ENCODE measurements around the gene BCR. TPM values are rescaled to one million over a fixed set of nuclear protein-coding genes. Genes with fewer than 3 reads are reported as not detected.

BCR gene
- total and polyA plus RNA-seq, 2 of the 8 experiments (the other 6 are each of a cell fraction or from before 2014, with no cell fraction given): 66.7 to 130 TPM

DNA sequence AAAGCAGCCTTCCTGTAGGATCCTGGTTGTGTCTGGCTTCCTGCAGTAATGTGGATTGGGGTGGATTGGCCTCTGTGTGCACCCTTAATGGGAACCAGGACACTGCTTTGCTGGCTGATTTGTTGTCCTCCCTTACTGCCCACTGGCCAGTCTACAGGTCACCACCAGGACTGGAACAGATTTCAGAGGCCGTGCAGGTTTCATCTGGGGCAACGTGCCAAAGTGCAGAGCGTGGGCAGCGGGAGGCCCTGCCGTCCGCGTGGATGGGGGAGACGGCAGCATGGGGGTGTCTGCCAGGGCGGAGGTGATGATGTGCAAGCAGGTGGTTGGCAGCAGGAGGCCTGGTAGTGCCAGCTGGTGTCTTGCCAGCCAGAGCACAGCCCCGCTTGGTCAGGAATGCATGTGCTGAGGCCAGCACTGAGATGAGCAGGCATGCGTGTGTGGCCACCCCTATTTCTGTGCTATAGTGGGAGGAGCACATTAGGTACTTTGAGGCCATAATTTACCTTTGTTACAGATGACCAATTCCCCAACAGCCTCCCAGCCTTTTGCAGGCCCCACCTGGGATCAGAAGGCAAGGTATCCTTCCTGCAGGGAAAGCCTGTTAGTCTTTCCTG is 24.3 kb downstream of the BCR start:
- peak overlapping the region; percentile 39; the same call in 1 of the 2 replicates for H2BK12ac ChIP-seq (ENCODE audit: low read depth, low read length)
- H3K27ac ChIP-seq (ENCODE audit: low read depth, low read length): no peak overlapping the region
- H3K27me3 ChIP-seq (replicated peaks in 1 of 4; ENCODE audit: control insufficient read depth in 3 of 4, extremely low read depth in 1 of 4, insufficient read depth in 3 of 4, low read length in 3 of 4): no peaks in the 10 kb centered on the region
- H3K14ac ChIP-seq (ENCODE audit: insufficient read length): no peak overlapping the region
- no peak overlapping the region for H3K4ac ChIP-seq (replicated peaks; ENCODE audit: insufficient read length, low read depth, low read length)
- H4K20me1 ChIP-seq (replicated peaks in 1 of 2; ENCODE audit: control insufficient read depth in 1 of 2, insufficient read depth in 2 of 2, low read length in 2 of 2): peaks cover 23 to 36% of the 10 kb centered on the region in 2 experiments
- H3K79me1 ChIP-seq (ENCODE audit: low read depth, low read length): peaks cover 27% of the 10 kb centered on the region
- ChIA-PET CTCF (ENCODE audit: partially characterized antibody) (interaction anchor here (0.6 to 2.3 kb wide), 8 partner anchors 10 to 1200 kb away, joined by 3 to 10 read pairs (median 4); no protein-coding TSS in a partner anchor), POLR2A (ENCODE audit: partially characterized antibody) (interaction anchor here (0.9 to 1.4 kb wide), 4 partner anchors 8 to 37 kb away, joined by 3 to 4 read pairs (median 3); partner anchors contain the start of gene BCR)
- H4K8ac ChIP-seq (ENCODE audit: extremely low read depth, insufficient read depth, low read length): peak overlapping the region; percentile 63
- H4K5ac ChIP-seq (ENCODE audit: insufficient read length, low read depth, low read length): no peak overlapping the region
- H3K18ac ChIP-seq (ENCODE audit: extremely low read depth, low read length): no peak overlapping the region; the same call in 1 of the 2 replicates
- H2AFZ ChIP-seq (ENCODE audit: low read length): no peak overlapping the region
- H3K79me2 ChIP-seq (ENCODE audit: control insufficient read depth in 1 of 2, insufficient read depth in 2 of 2, low read length in 2 of 2): peaks cover 16 to 92% of the 10 kb centered on the region in 2 experiments
- H3K36me3 ChIP-seq (ENCODE audit: control insufficient read depth in 2 of 4, insufficient read depth in 4 of 4, low read length in 3 of 4): 0 out of 8 replicates have a peak, but pooled peaks cover 0 to 6% (median 0%) of the 10 kb centered on the region in 4 experiments
- H2BK20ac ChIP-seq (ENCODE audit: low read length): no peak overlapping the region
- no peak overlapping the region for H4K91ac ChIP-seq (replicated peaks; ENCODE audit: insufficient read length, low read length)
- no peaks in the 10 kb centered on the region for H3K9me3 ChIP-seq (ENCODE audit: insufficient read depth in 2 of 2, low read depth in 1 of 2, low read length in 1 of 2)
- H2BK15ac ChIP-seq (ENCODE audit: low read length): no peak overlapping the region
- H3K4me2 ChIP-seq (ENCODE audit: insufficient read depth in 1 of 2, low read depth in 2 of 2, low read length in 2 of 2): no peak overlapping the region
- WGBS, 2 experiments (ENCODE audit: extremely low coverage in 1 of 2, insufficient coverage in 1 of 2, insufficient read length in 1 of 2, insufficient replicate concordance in 2 of 2, low coverage in 1 of 2, low lambda C conversion rate in 2 of 2, missing lambda C conversion rate in 1 of 2): 86% methylated on average over 11 of the region's 11 CpGs; no CpG with 5 or more reads in 1 of the 2 experiments
- H2AK5ac ChIP-seq (ENCODE audit: low read depth, low read length): no peak overlapping the region
- H2BK120ac ChIP-seq (replicated peaks; ENCODE audit: low read depth, low read length): no peak overlapping the region
- DNase-seq (ENCODE audit: low read depth in 1 of 2, low spot score in 2 of 2): no peak
- no peak overlapping the region for H3K4me3 ChIP-seq (ENCODE audit: extremely low read depth in 1 of 4, insufficient read depth in 2 of 4, low read depth in 3 of 4, low read length in 4 of 4)
- H3K9ac ChIP-seq (replicated peaks in 1 of 4; ENCODE audit: extremely low read depth in 1 of 4, low read depth in 3 of 4, low read length in 3 of 4): no peak overlapping the region
- no peak for FAIRE-seq
- peaks cover 0 to 14% (median 3%) of the 10 kb centered on the region in 4 experiments; a peak in 4 of 7 replicates for H3K4me1 ChIP-seq (replicated peaks in 1 of 4; ENCODE audit: control insufficient read depth in 3 of 4, insufficient read depth in 4 of 4, low read length in 3 of 4)
- no peak overlapping the region for H3K56ac ChIP-seq (replicated peaks; ENCODE audit: insufficient read length, low read depth, low read length)
- H3K23me2 ChIP-seq (ENCODE audit: low read depth, low read length): peaks cover 2% of the 10 kb centered on the region; the same call in 1 of the 2 replicates
- H2BK5ac ChIP-seq (ENCODE audit: low read depth, low read length): peak overlapping the region; percentile 71
- H3K23ac ChIP-seq (ENCODE audit: insufficient read length): no peak overlapping the region
- TF ChIP-seq CREB1 (IDR thresholded peaks at IDR 0.05): no peak
- no peak for TF ChIP-seq NRF1 (IDR thresholded peaks at IDR 0.05; ENCODE audit: low read depth, low read length)
- no peak for TF ChIP-seq POU5F1 (IDR thresholded peaks at IDR 0.05; ENCODE audit: low read depth, low read length)
- no peak for TF ChIP-seq ATF3 (IDR thresholded peaks at IDR 0.05; ENCODE audit: insufficient read depth, low read depth, low read length)
- no peak for TF ChIP-seq BCL11A (IDR thresholded peaks at IDR 0.05; ENCODE audit: low read depth in 2 of 2, low read length in 2 of 2)
- no peak for TF ChIP-seq GTF2F1 (IDR thresholded peaks at IDR 0.05; ENCODE audit: borderline replicate concordance, low read depth, low read length)
- no peak for TF ChIP-seq YY1 (IDR thresholded peaks at IDR 0.05; ENCODE audit: low read depth, low read length)
- no peak for TF ChIP-seq CEBPB (IDR thresholded peaks at IDR 0.05; ENCODE audit: low read depth, low read length)
- TF ChIP-seq EGR1 (IDR thresholded peaks at IDR 0.05; ENCODE audit: borderline replicate concordance, low read depth, low read length): no peak
- no peak for TF ChIP-seq JUN (IDR thresholded peaks at IDR 0.05; ENCODE audit: low read depth, low read length)
- TF ChIP-seq RXRA (IDR thresholded peaks at IDR 0.05; ENCODE audit: insufficient read depth, low read depth, low read length): no peak
- TF ChIP-seq POLR2AphosphoS5 (IDR thresholded peaks at IDR 0.05; ENCODE audit: low read depth, low read length): no peak
- TF ChIP-seq RAD21 (IDR thresholded peaks at IDR 0.05 in 1 of 2, conservative IDR thresholded peaks at IDR 0.05 in 1 of 2; ENCODE audit: low read depth in 2 of 2, low read length in 2 of 2): no peak

Data from H1 (cell line).